GM13976 (cell line): ENCODE measurements around the gene PACRG.

Experiments used
- DNase-seq: peaks from one replicate; pipeline ENCODE4 v3.0.0; 2012; ENCODE audit warnings: low spot score
- in situ Hi-C: fragments of 300-500 bp; cut with MboI; formaldehyde crosslinking; loops from one replicate; pipeline ENCODE4 v1.12.0; 2022; ENCODE audit warnings: low sequenced_read_pairs, mixed read lengths, inconsistent platforms; ENCODE audit not compliant: unreplicated experiment
- TF ChIP-seq, protein P1 (sequence below): IDR thresholded peaks from 2 replicates; pipeline ENCODE4 v1.5.1; 2012; ENCODE audit warnings: borderline replicate concordance, mild to moderate bottlenecking; ENCODE audit not compliant: insufficient read depth; ENCODE audit errors: extremely low read depth, missing control alignments, control extremely low read depth

Gene PACRG

GRCh38 chr6:163301726-163302635 is 574.2 kb downstream of the PACRG start:
- in situ Hi-C loops = no loop called here
- DNase-seq = no peak
- TF ChIP-seq, protein P1, sequence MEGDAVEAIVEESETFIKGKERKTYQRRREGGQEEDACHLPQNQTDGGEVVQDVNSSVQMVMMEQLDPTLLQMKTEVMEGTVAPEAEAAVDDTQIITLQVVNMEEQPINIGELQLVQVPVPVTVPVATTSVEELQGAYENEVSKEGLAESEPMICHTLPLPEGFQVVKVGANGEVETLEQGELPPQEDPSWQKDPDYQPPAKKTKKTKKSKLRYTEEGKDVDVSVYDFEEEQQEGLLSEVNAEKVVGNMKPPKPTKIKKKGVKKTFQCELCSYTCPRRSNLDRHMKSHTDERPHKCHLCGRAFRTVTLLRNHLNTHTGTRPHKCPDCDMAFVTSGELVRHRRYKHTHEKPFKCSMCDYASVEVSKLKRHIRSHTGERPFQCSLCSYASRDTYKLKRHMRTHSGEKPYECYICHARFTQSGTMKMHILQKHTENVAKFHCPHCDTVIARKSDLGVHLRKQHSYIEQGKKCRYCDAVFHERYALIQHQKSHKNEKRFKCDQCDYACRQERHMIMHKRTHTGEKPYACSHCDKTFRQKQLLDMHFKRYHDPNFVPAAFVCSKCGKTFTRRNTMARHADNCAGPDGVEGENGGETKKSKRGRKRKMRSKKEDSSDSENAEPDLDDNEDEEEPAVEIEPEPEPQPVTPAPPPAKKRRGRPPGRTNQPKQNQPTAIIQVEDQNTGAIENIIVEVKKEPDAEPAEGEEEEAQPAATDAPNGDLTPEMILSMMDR = no peak

GRCh38 chr6:163302747-163303146 is 575.0 kb downstream of the PACRG start:
- no peak for DNase-seq
- in situ Hi-C loops = no loop called here
- TF ChIP-seq, protein P1 = no peak

DNA sequence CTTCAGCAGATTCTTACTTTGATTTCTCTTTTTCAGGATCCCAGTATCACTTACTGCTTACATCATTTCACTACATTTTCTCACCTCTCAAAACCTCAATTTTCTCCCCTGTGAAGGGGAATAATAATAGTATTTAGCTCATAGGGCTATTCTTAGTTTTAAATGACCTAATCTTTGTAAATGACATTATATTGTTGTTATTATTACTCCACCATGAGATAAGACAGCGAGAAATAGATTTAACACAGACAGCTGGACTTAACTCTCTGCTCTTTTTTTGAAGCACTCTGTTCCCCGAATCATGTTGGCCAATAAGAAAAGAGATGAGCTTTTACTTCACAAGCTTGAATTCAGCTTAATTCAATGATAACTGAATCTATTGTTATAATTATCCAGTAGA is 578.2 kb downstream of the PACRG start:
- in situ Hi-C loops = no loop called here
- TF ChIP-seq, protein P1 = no peak
- DNase-seq = no peak

DNA sequence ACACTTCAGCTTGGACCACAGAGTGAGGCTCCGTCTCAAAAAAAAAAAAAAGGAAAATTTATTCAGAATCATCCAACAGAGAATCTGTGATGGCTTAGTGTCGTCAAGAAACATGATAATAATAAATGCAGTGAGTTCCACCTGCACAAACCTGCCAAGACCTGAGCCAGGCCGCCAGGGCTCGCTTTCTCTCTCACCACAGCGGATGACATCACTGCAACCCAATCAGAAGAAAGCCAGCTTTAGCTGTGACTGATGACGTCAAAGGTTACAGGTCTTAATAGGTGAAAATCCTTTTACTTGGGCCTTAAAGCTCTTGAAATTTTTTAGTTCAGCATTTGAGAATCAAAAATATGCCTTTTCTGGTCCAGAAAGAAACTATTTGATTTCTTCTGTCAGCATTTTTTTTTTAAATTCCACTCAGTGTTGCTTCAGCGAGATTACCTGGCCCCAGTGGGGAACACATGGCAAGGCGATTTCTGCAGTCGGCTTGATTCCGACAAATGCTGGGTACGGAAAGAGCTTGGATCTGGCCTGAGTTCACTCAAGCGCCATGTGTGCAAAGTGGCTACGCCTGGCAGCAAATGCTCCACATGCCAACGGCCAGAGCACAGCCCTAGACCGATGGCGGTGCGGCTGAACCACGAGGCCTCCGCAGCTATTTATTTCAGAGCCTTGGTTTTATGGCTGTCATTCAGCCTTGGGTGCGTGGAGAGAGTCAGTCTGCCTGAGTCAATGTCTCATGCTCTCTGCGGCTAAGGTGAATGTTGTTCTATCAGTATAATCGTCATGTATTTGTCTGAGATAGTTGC is 581.1 kb downstream of the PACRG start:
- TF ChIP-seq, protein P1 = no peak
- DNase-seq = no peak
- in situ Hi-C loops = no loop called here

DNA sequence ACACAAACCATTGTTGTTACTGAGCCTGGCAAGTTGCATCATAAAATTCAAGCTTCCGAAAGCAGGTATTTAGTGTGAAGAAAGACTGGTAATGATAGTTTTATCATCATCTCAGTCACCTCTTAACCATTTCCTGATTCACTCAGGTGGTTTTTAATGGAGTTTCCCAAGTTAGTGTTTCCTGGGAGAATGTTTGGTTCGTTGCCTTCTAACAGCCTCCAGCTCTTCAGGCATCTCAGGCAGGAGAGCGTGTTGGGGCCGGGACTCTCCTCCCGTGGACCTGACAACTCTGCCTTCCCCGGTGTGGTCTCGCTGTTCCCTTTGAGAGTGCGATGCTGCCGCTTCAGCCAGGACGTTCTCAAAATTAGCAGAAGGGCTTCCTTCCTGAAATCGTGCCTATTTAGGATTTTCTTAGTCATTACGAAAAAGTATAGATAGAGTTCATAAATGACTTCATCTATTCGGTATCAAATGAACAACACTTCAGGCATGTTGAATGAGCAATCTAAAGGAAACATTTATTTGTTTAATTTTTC is 581.8 kb downstream of the PACRG start:
- TF ChIP-seq, protein P1 = no peak
- in situ Hi-C loops = no loop called here

More for the DNA sequence above, 581.8 kb downstream of the PACRG start:
- DNase-seq = no peak
